Measurements from ENCODE around the gene STARD3.

STARD3 gene

DNA sequence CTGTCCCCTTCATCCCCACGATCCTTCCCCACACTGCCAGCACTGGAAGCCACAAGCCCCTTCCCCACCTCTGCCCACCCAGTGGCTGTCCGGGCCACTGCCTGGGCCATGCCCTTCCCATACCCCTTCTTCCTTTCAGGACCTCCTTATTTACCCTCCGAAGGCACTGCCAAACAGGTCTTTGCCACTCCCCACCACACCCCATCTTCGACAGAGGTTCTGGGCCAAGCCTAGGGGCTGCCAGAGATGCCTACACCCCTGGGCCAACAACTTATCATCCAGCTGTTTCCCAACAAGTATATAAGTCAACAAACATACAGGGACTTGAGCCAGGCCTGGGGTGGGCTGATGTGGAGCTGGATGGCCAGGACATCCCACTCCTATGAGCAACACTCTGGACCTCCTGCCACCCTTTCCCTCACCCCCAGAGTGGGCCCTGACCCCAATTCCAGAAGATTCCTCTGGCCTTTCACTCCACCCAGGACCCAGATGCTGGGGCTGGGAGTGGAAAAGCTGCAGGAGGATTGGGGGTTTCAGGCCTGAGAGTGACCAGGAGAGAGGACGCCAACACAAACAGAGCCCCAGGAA, 11.7 kb upstream of the STARD3 start:
- no peak overlapping the region for H3K27ac ChIP-seq (ENCODE audit: poor library complexity, severe bottlenecking)
- H3K4me3 ChIP-seq (ENCODE audit: severe bottlenecking) = no peak overlapping the region
- H3K9me3 ChIP-seq (ENCODE audit: severe bottlenecking) = no peaks in the 10 kb centered on the region
- no peak for DNase-seq (ENCODE audit: low spot score)
- H3K4me1 ChIP-seq (ENCODE audit: insufficient read depth, poor library complexity, severe bottlenecking) = peaks cover 5% of the 10 kb centered on the region
- H3K36me3 ChIP-seq (ENCODE audit: low read depth) = no peaks in the 10 kb centered on the region
- ATAC-seq (ENCODE audit: low read depth) = no peak
- TF ChIP-seq, protein P1, sequence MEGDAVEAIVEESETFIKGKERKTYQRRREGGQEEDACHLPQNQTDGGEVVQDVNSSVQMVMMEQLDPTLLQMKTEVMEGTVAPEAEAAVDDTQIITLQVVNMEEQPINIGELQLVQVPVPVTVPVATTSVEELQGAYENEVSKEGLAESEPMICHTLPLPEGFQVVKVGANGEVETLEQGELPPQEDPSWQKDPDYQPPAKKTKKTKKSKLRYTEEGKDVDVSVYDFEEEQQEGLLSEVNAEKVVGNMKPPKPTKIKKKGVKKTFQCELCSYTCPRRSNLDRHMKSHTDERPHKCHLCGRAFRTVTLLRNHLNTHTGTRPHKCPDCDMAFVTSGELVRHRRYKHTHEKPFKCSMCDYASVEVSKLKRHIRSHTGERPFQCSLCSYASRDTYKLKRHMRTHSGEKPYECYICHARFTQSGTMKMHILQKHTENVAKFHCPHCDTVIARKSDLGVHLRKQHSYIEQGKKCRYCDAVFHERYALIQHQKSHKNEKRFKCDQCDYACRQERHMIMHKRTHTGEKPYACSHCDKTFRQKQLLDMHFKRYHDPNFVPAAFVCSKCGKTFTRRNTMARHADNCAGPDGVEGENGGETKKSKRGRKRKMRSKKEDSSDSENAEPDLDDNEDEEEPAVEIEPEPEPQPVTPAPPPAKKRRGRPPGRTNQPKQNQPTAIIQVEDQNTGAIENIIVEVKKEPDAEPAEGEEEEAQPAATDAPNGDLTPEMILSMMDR (IDR thresholded peaks at IDR 0.05; ENCODE audit: poor library complexity, severe bottlenecking) = no peak
- H3K27me3 ChIP-seq (ENCODE audit: insufficient read depth, poor library complexity, severe bottlenecking) = peaks cover 10% of the 10 kb centered on the region

DNA sequence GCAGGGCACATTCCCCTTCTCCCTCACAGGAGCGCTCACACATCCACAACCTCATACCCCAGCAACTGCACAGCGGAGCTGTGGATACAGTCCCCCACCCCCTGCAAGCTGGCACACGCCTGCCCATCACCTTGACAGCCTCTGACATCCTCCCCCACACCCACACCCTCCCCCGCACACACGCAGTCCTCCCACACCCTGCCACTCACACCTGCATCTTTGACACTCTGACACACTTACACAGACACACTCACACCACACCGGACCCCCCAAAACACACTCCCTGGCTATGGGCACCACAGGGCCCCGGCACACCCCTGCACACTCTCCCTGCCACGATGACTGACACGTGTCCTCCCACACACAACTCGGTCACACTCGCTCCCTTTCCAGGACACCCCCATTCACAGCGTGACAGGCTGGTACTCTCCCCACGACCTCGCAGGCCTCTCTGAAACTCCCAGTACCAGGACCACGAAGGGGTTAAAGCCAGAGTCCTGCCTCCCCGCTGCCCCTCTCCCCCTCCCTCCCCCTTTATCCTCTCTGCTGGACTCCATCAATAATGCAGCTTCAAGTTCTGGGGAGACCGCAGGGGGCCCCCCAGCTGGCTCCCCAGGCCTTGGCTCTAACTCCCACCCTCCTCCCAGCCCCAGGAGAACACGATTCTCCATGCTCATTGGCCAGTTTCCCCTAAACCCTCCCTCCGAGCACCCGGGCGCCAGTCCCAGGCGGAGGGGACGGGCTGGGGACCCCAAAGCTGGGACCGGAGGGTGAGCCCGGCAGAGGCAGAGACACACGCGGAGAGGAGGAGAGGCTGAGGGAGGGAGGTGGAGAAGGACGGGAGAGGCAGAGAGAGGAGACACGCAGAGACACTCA, 10.5 kb upstream of the STARD3 start, which contains the start of gene PPP1R1B:
PPP1R1B (plus strand) TSS at position 782 of the 876 bp plus-strand sequence. CDS start 441 bp downstream, outside the sequence.
- H3K27me3 ChIP-seq (ENCODE audit: insufficient read depth, poor library complexity, severe bottlenecking) = peaks cover 10% of the 10 kb centered on the region
- peaks cover 12% of the 10 kb centered on the region for H3K4me1 ChIP-seq (ENCODE audit: insufficient read depth, poor library complexity, severe bottlenecking)
- no peak within 1 kb of the TSS for H3K27ac ChIP-seq (ENCODE audit: poor library complexity, severe bottlenecking)
- peak within 1 kb of the TSS; percentile 10 for H3K4me3 ChIP-seq (ENCODE audit: severe bottlenecking)
- TF ChIP-seq, protein P1 (IDR thresholded peaks at IDR 0.05; ENCODE audit: poor library complexity, severe bottlenecking) = no peak
- ATAC-seq (ENCODE audit: low read depth) (no peak), DNase-seq (ENCODE audit: low spot score) (no peak)
- H3K36me3 ChIP-seq (ENCODE audit: low read depth) = no peaks in the 10 kb centered on the region
- no peaks in the 10 kb centered on the region for H3K9me3 ChIP-seq (ENCODE audit: severe bottlenecking)

DNA sequence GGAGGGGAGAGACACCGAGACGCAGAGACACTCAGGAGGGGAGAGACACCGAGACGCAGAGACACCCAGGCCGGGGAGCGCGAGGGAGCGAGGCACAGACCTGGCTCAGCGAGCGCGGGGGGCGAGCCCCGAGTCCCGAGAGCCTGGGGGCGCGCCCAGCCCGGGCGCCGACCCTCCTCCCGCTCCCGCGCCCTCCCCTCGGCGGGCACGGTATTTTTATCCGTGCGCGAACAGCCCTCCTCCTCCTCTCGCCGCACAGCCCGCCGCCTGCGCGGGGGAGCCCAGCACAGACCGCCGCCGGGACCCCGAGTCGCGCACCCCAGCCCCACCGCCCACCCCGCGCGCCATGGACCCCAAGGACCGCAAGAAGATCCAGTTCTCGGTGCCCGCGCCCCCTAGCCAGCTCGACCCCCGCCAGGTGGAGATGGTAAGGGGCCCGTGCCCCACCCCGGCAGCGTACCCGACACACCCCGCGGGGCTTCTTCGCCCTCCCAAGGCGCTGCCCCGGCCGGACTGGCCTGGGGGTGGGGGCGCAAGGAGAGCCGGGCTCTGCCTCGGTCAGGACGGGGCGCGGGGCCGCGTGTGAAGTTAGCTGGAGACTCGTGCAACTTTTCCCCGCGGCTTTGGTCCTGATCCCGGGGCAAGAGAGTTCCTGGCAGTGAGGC, 9.8 kb upstream of the STARD3 start:
- no peak for DNase-seq (ENCODE audit: low spot score)
- Histone ChIP-seq H3K4me3 (ENCODE audit: severe bottlenecking) (peak overlapping the region; percentile 10), H3K4me1 (ENCODE audit: insufficient read depth, poor library complexity, severe bottlenecking) (peaks cover 15% of the 10 kb centered on the region), H3K27me3 (ENCODE audit: insufficient read depth, poor library complexity, severe bottlenecking) (peaks cover 10% of the 10 kb centered on the region), H3K27ac (ENCODE audit: poor library complexity, severe bottlenecking) (no peak overlapping the region), H3K36me3 (ENCODE audit: low read depth) (no peaks in the 10 kb centered on the region), H3K9me3 (ENCODE audit: severe bottlenecking) (no peaks in the 10 kb centered on the region)
- ATAC-seq (ENCODE audit: low read depth) = no peak
- TF ChIP-seq, protein P1 (IDR thresholded peaks at IDR 0.05; ENCODE audit: poor library complexity, severe bottlenecking) = no peak

DNA sequence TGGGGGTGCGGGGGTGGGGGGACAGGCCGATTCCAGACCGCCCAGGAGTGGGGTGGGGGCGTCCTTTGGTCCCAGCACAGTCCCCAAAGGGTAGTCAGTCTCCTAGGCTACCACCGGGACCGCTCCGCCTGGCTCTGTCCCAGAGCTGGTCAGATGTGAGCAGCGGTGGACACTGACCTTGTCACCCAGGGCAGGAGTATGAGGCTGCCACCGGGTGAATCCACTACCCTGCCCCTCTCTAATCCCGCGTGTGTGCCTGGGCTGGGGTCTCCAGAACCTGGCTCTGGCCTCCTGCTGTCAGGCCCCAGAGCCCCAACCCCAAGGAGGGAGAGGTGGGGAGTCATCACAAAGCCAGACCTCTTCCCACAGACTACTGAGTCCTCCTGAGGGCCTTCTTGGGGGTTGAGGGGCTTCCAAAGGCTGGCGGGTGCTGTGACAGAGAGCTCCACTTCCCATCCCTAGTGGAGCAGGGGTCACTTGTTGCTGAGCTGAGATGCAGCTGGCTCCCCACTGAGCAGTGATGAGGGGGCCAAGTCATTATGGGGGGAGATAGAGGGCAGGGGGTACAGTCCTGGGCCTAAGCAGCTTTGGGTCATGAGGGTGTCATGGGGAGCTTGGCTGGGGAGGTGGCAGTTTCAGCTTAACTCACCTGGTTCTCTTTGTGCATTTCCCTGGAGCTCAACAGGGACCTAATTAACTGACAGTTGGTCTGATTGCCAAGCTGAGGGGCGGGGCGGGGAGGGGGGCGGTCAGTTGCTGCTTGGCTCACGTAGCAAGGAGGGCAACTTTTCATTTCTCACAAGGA, 9.0 kb upstream of the STARD3 start:
- Histone ChIP-seq H3K4me3 (ENCODE audit: severe bottlenecking) (no peak overlapping the region), H3K27me3 (ENCODE audit: insufficient read depth, poor library complexity, severe bottlenecking) (peaks cover 10% of the 10 kb centered on the region), H3K4me1 (ENCODE audit: insufficient read depth, poor library complexity, severe bottlenecking) (peaks cover 15% of the 10 kb centered on the region), H3K27ac (ENCODE audit: poor library complexity, severe bottlenecking) (no peak overlapping the region), H3K36me3 (ENCODE audit: low read depth) (no peaks in the 10 kb centered on the region), H3K9me3 (ENCODE audit: severe bottlenecking) (no peaks in the 10 kb centered on the region)
- TF ChIP-seq, protein P1 (IDR thresholded peaks at IDR 0.05; ENCODE audit: poor library complexity, severe bottlenecking) = no peak
- no peak for DNase-seq (ENCODE audit: low spot score)
- no peak for ATAC-seq (ENCODE audit: low read depth)

Measured in RWPE2 (cell line).